ENCODE results near the gene NAGPA. TPM values are rescaled to one million over a fixed set of nuclear protein-coding genes. Genes with fewer than 3 reads are reported as not detected.

The NAGPA gene
- total RNA-seq, 1 donor from 2014 or later: 17.4 TPM

GRCh38 chr16:5007256-5007655, 26.5 kb downstream of the NAGPA start:
- Mint-ChIP-seq H3K9me3 (ENCODE audit: unreplicated experiment) (no peaks in the 10 kb centered on the region), H3K27me3 (ENCODE audit: low read depth, unreplicated experiment) (peaks cover 27% of the 10 kb centered on the region), H3K36me3 (ENCODE audit: low read depth, unreplicated experiment) (peaks cover 2% of the 10 kb centered on the region), H3K4me1 (ENCODE audit: low read depth, unreplicated experiment) (no peaks in the 10 kb centered on the region), H3K27ac (ENCODE audit: unreplicated experiment) (no peak overlapping the region), H3K4me3 (ENCODE audit: unreplicated experiment) (no peak overlapping the region)
- DNase-seq (ENCODE audit: low read depth) (no peak), FAIRE-seq (no peak)
- H3K36me3 ChIP-seq (ENCODE audit: insufficient read depth, low read length): no peaks in the 10 kb centered on the region
- H3K9me3 ChIP-seq (ENCODE audit: insufficient read depth, low read depth, low read length): no peaks in the 10 kb centered on the region
- peaks cover 12% of the 10 kb centered on the region for H3K27me3 ChIP-seq (ENCODE audit: insufficient read depth, low read length)
- H3K4me2 ChIP-seq (ENCODE audit: low read length): no peak overlapping the region
- H2AFZ ChIP-seq (ENCODE audit: low read depth, low read length): no peak overlapping the region
- no peak overlapping the region for H3K27ac ChIP-seq (ENCODE audit: low read depth, low read length)
- no peaks in the 10 kb centered on the region for H3K79me2 ChIP-seq (ENCODE audit: insufficient read depth, low read length)
- TF ChIP-seq CTCF (IDR thresholded peaks at IDR 0.05; ENCODE audit: insufficient read depth, low read depth, low read length): no peak
- no peak for TF ChIP-seq EZH2 (IDR thresholded peaks at IDR 0.05; ENCODE audit: insufficient read depth, low read length)
- no peak overlapping the region for H3K9ac ChIP-seq (ENCODE audit: low read length)
- H4K20me1 ChIP-seq (ENCODE audit: insufficient read depth, low read length): no peaks in the 10 kb centered on the region
- H3K4me1 ChIP-seq (ENCODE audit: insufficient read depth, low read length): no peaks in the 10 kb centered on the region
- H3K4me3 ChIP-seq (ENCODE audit: insufficient read depth, low read depth, low read length): no peak overlapping the region

- no peak overlapping the region for H3K4me3 Mint-ChIP-seq (ENCODE audit: unreplicated experiment)
- H4K20me1 ChIP-seq (ENCODE audit: insufficient read depth, low read length): no peaks in the 10 kb centered on the region
- FAIRE-seq: no peak
Measured at GRCh38 chr16:5006348-5007193, 27.2 kb downstream of the NAGPA start.

More at GRCh38 chr16:5006348-5007193, 27.2 kb downstream of the NAGPA start:
- DNase-seq (ENCODE audit: low read depth): no peak
- Histone ChIP-seq H3K27me3 (ENCODE audit: insufficient read depth, low read length) (peaks cover 10% of the 10 kb centered on the region), H3K4me2 (ENCODE audit: low read length) (no peak overlapping the region), H3K9me3 (ENCODE audit: insufficient read depth, low read depth, low read length) (no peaks in the 10 kb centered on the region), H3K4me3 (ENCODE audit: insufficient read depth, low read depth, low read length) (no peak overlapping the region), H3K79me2 (ENCODE audit: insufficient read depth, low read length) (no peaks in the 10 kb centered on the region), H3K9ac (ENCODE audit: low read length) (no peak overlapping the region), H3K36me3 (ENCODE audit: insufficient read depth, low read length) (no peaks in the 10 kb centered on the region), H3K27ac (ENCODE audit: low read depth, low read length) (no peak overlapping the region), H2AFZ (ENCODE audit: low read depth, low read length) (no peak overlapping the region), H3K4me1 (ENCODE audit: insufficient read depth, low read length) (no peaks in the 10 kb centered on the region)
- Mint-ChIP-seq H3K27me3 (ENCODE audit: low read depth, unreplicated experiment) (peaks cover 21% of the 10 kb centered on the region), H3K9me3 (ENCODE audit: unreplicated experiment) (no peaks in the 10 kb centered on the region), H3K27ac (ENCODE audit: unreplicated experiment) (no peak overlapping the region), H3K36me3 (ENCODE audit: low read depth, unreplicated experiment) (peaks cover 2% of the 10 kb centered on the region), H3K4me1 (ENCODE audit: low read depth, unreplicated experiment) (no peaks in the 10 kb centered on the region)
- no peak for TF ChIP-seq EZH2 (IDR thresholded peaks at IDR 0.05; ENCODE audit: insufficient read depth, low read length)
- no peak for TF ChIP-seq CTCF (IDR thresholded peaks at IDR 0.05; ENCODE audit: insufficient read depth, low read depth, low read length)
